ENCODE results near the gene COPB1.

DNA sequence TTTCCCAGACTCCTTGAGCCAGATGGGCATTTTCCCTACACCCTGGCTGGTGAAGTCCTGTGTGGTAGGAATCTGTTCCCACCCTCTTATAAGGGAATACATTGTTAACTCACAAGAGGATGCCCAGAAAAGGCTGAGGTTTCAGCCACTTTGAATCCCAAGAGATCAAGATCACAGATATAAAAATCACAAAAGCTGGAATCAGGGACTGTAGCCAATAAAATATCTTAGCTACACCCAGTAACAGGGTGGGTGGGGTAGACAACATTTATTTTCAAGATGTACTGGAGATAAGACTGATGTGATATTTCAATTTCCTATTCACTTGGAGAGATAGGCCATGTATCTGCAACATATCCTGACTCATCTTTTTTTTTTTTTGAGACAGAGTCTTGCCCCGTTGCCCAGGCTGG lies 50.3 kb downstream of the COPB1 start:
- no peak for TF ChIP-seq ZFP3 (CRISPR knock-in tag; IDR thresholded peaks at IDR 0.05)
- TF ChIP-seq, protein P1, sequence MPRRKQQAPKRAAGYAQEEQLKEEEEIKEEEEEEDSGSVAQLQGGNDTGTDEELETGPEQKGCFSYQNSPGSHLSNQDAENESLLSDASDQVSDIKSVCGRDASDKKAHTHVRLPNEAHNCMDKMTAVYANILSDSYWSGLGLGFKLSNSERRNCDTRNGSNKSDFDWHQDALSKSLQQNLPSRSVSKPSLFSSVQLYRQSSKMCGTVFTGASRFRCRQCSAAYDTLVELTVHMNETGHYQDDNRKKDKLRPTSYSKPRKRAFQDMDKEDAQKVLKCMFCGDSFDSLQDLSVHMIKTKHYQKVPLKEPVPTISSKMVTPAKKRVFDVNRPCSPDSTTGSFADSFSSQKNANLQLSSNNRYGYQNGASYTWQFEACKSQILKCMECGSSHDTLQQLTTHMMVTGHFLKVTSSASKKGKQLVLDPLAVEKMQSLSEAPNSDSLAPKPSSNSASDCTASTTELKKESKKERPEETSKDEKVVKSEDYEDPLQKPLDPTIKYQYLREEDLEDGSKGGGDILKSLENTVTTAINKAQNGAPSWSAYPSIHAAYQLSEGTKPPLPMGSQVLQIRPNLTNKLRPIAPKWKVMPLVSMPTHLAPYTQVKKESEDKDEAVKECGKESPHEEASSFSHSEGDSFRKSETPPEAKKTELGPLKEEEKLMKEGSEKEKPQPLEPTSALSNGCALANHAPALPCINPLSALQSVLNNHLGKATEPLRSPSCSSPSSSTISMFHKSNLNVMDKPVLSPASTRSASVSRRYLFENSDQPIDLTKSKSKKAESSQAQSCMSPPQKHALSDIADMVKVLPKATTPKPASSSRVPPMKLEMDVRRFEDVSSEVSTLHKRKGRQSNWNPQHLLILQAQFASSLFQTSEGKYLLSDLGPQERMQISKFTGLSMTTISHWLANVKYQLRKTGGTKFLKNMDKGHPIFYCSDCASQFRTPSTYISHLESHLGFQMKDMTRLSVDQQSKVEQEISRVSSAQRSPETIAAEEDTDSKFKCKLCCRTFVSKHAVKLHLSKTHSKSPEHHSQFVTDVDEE (CRISPR knock-in tag; IDR thresholded peaks at IDR 0.05) = no peak
- TF ChIP-seq PPARA (CRISPR knock-in tag; IDR thresholded peaks at IDR 0.05; ENCODE audit: borderline replicate concordance) = no peak
- TF ChIP-seq PATZ1 (CRISPR knock-in tag; IDR thresholded peaks at IDR 0.05; ENCODE audit: borderline replicate concordance) = no peak
- no peak for TF ChIP-seq RARB (CRISPR knock-in tag; IDR thresholded peaks at IDR 0.05)
- no peak for TF ChIP-seq ARNTL (CRISPR knock-in tag; IDR thresholded peaks at IDR 0.05; ENCODE audit: borderline replicate concordance, low read depth)
- no peak for TF ChIP-seq ZFP30 (CRISPR knock-in tag; IDR thresholded peaks at IDR 0.05)

Data from SK-N-SH treated with all-trans-retinoic acid at 6 μM for 48 hours (cell line).